HepG2 (cell line): ENCODE results near the gene EMC10. TPM values are rescaled to one million over a fixed set of nuclear protein-coding genes. Genes with fewer than 3 reads are reported as not detected.

Experiments
- ATF5 ChIP-seq: sonication (generic); formaldehyde crosslinking; IDR thresholded peaks from 2 replicates; pipeline ENCODE4 v1.4.0; 2020; ENCODE audit warnings: mild to moderate bottlenecking, low read depth, missing genetic modification reagents
- CENPBD1 ChIP-seq: sonication (generic); formaldehyde crosslinking; IDR thresholded peaks from 2 replicates; pipeline ENCODE4 v1.8.0; 2022; ENCODE audit warnings: missing genetic modification reagents, low read depth, mild to moderate bottlenecking, borderline replicate concordance
- GATAD2A ChIP-seq: IDR thresholded peaks from 2 replicates; pipeline ENCODE4 v1.6.1; 2016
- HHEX ChIP-seq: IDR thresholded peaks from 2 replicates; pipeline ENCODE4 v1.6.1; 2016; ENCODE audit warnings: control low read depth
- HNF4G ChIP-seq, 2 experiments: sonication (generic) in 1 of 2; formaldehyde crosslinking in 1 of 2; IDR thresholded peaks; 2 replicates each; pipeline versions ENCODE4 v1.4.0 to v1.6.1; 2011 to 2020; ENCODE audit warnings: borderline replicate concordance in 2 of 2, low read depth in 2 of 2, mild to moderate bottlenecking in 2 of 2, low read length in 1 of 2, missing genetic modification reagents in 1 of 2, moderate library complexity in 1 of 2
- HOXA3 ChIP-seq: sonication (generic); formaldehyde crosslinking; IDR thresholded peaks from 2 replicates; pipeline ENCODE4 v1.5.0; 2020; ENCODE audit warnings: missing genetic modification reagents
- KLF11 ChIP-seq: IDR thresholded peaks from 2 replicates; pipeline ENCODE4 v1.6.1; 2016; ENCODE audit warnings: missing compliant biosample characterization
- KLF16 ChIP-seq, 2 experiments: sonication (generic) in 1 of 2; formaldehyde crosslinking in 1 of 2; IDR thresholded peaks; 2 replicates each; pipeline versions ENCODE4 v1.6.1 to v1.8.0; 2016 to 2023; ENCODE audit warnings: missing genetic modification reagents in 2 of 2, missing compliant biosample characterization in 1 of 2
- LCORL ChIP-seq, 2 experiments: fragments of 450-650 bp in 1 of 2; sonication (generic) in 1 of 2; formaldehyde crosslinking in 1 of 2; IDR thresholded peaks; 2 replicates each; pipeline versions ENCODE4 v1.5.0 to v1.6.1; 2017 to 2020; ENCODE audit warnings: antibody characterized with exemption in 1 of 2, missing genetic modification reagents in 1 of 2
- MAFF ChIP-seq: IDR thresholded peaks from 2 replicates; pipeline ENCODE4 v1.6.1; 2011; ENCODE audit warnings: low read depth, low read length, improper control_type of control experiment
- SKI ChIP-seq: fragments of 450-650 bp; IDR thresholded peaks from one replicate; pipeline ENCODE4 v1.6.1; 2018; ENCODE audit warnings: mild to moderate bottlenecking; ENCODE audit not compliant: partially characterized antibody
- SPEN ChIP-seq: sonication (generic); formaldehyde crosslinking; IDR thresholded peaks from 2 replicates; pipeline ENCODE4 v1.5.1; 2020; ENCODE audit warnings: low read depth, mild to moderate bottlenecking, missing genetic modification reagents
- TBX2 ChIP-seq: sonication (generic); formaldehyde crosslinking; IDR thresholded peaks from 2 replicates; pipeline ENCODE4 v1.5.0; 2020; ENCODE audit warnings: missing genetic modification reagents, mild to moderate bottlenecking, borderline replicate concordance
- THAP11 ChIP-seq: IDR thresholded peaks from 2 replicates; pipeline ENCODE4 v1.6.1; 2016; ENCODE audit warnings: missing biosample characterization, missing genetic modification reagents
- ZBTB43 ChIP-seq: sonication (generic); formaldehyde crosslinking; conservative IDR thresholded peaks from 2 replicates; pipeline ENCODE4 v1.4.0; 2020; ENCODE audit warnings: missing genetic modification reagents
- ZFP82 ChIP-seq: sonication (generic); formaldehyde crosslinking; IDR thresholded peaks from 2 replicates; pipeline ENCODE4 v1.5.1; 2020; ENCODE audit warnings: mild to moderate bottlenecking, missing genetic modification reagents, borderline replicate concordance
- ZMYM2 ChIP-seq: sonication (generic); formaldehyde crosslinking; IDR thresholded peaks from 2 replicates; pipeline ENCODE4 v1.8.0; 2022; ENCODE audit warnings: mild to moderate bottlenecking, missing genetic modification reagents
- ZNF230 ChIP-seq: sonication (generic); formaldehyde crosslinking; IDR thresholded peaks from 2 replicates; pipeline ENCODE4 v1.4.0; 2020; ENCODE audit warnings: mild to moderate bottlenecking, missing genetic modification reagents
- ZNF33A ChIP-seq: sonication (generic); formaldehyde crosslinking; IDR thresholded peaks from 2 replicates; pipeline ENCODE4 v1.5.1; 2020; ENCODE audit warnings: missing genetic modification reagents, mild to moderate bottlenecking, moderate library complexity, borderline replicate concordance
- ZNF616 ChIP-seq: sonication (generic); formaldehyde crosslinking; IDR thresholded peaks from 2 replicates; pipeline ENCODE4 v1.5.0; 2020; ENCODE audit warnings: low read depth, mild to moderate bottlenecking, missing genetic modification reagents
- ZNF747 ChIP-seq: sonication (generic); formaldehyde crosslinking; IDR thresholded peaks from 2 replicates; pipeline ENCODE4 v1.8.1; 2023; ENCODE audit warnings: missing genetic modification reagents, mild to moderate bottlenecking, borderline replicate concordance
- ZNF782 ChIP-seq: sonication (generic); formaldehyde crosslinking; IDR thresholded peaks from 2 replicates; pipeline ENCODE4 v1.4.0; 2020; ENCODE audit warnings: missing genetic modification reagents, mild to moderate bottlenecking, borderline replicate concordance
- polyA plus RNA-seq, 8 experiments: library from polyadenylated mRNA; depleted of rRNA in 3 of 8; stranded (reverse) in 7 of 8; unstranded in 1 of 8; fragments of >200 nt; fragmentation: Illumina TruSeq in 4 of 8; extraction: Trizol in 4 of 8; gene quantifications; 2 replicates each; pipeline versions ENCODE4 v1.2.1 to v1.2.3, GENCODE V29; 2011 to 2016; ENCODE audit warnings: low read depth in 4 of 8, missing spikeins in 1 of 8, mixed read lengths in 1 of 8; ENCODE audit not compliant: insufficient read depth in 1 of 8
- total RNA-seq, 5 experiments: library from RNA; depleted of rRNA; stranded (reverse); fragments of >200 nt; fragmentation: Illumina TruSeq; extraction: Trizol; gene quantifications; 2 replicates each; pipeline ENCODE4 v1.2.3, GENCODE V29; 2016; ENCODE audit warnings: low read depth in 1 of 5

Gene EMC10
- total and polyA plus RNA-seq, 2 of the 13 experiments (the other 11 are each of a cell fraction or from before 2014, with no cell fraction given) = not detected

GRCh38 chr19:50513746-50514345 is 37.5 kb downstream of the EMC10 start, which contains the start of gene ASPDH (continued):
- no peak for TF ChIP-seq ZNF747
- TF ChIP-seq GATAD2A (CRISPR knock-in tag) = peak; percentile 58
- no peak for TF ChIP-seq HHEX (CRISPR knock-in tag)
- no peak for TF ChIP-seq ZNF230
- TF ChIP-seq ZMYM2 (CRISPR knock-in tag) = no peak
- no peak for TF ChIP-seq LCORL (IDR thresholded peaks at IDR 0.05)
- TF ChIP-seq LCORL (CRISPR knock-in tag; IDR thresholded peaks at IDR 0.05) = no peak
- no peak for TF ChIP-seq KLF11 (CRISPR knock-in tag)
- no peak for TF ChIP-seq ZNF782 (CRISPR knock-in tag)
- no peak for TF ChIP-seq TBX2 (CRISPR knock-in tag)
- no peak for TF ChIP-seq CENPBD1 (CRISPR knock-in tag)
- TF ChIP-seq THAP11 (CRISPR knock-in tag) = peak; percentile 65
- 0 out of 2 replicates have a peak, but pooled peaks have one; percentile 50 for TF ChIP-seq SPEN (CRISPR knock-in tag)
- no peak for TF ChIP-seq ZNF33A (CRISPR knock-in tag)
- TF ChIP-seq SKI = peak; percentile 38
- TF ChIP-seq HNF4G (IDR thresholded peaks at IDR 0.05; ENCODE audit: borderline replicate concordance, low read depth, low read length) = peak; percentile 82
- TF ChIP-seq HNF4G (CRISPR knock-in tag; IDR thresholded peaks at IDR 0.05; ENCODE audit: borderline replicate concordance, low read depth) = peak; percentile 77
- no peak for TF ChIP-seq MAFF
- TF ChIP-seq KLF16 (CRISPR knock-in tag; IDR thresholded peaks at IDR 0.05) = no peak
- TF ChIP-seq ATF5 (CRISPR knock-in tag) = no peak
- TF ChIP-seq ZNF616 (CRISPR knock-in tag) = no peak
- no peak for TF ChIP-seq ZBTB43
- no peak for TF ChIP-seq ZFP82 (CRISPR knock-in tag)
- TF ChIP-seq HOXA3 (CRISPR knock-in tag) = peak; percentile 34; the same call in 1 of the 2 replicates
- TF ChIP-seq, all 625 proteins: peak for 56
